Stimulated activated CD8-positive, alpha-beta memory T cell treated with anti-CD3 and anti-CD28 coated beads, Interleukin-7, amount 100 ng/mL, for 1 hour (primary cell): ENCODE data around the gene THRB.
"Not testable (repeated sequence)": the region's sequence is repeated elsewhere in the genome, so short reads cannot be mapped to it uniquely, and the experiment has no call there.

ENCODE experiments used
- DNase-seq, 2 donors: peaks; one replicate each; pipeline ENCODE4 v3.0.0-alpha.2; 2020; ENCODE audit warnings: low read depth in 2 of 2

THRB gene

DNA sequence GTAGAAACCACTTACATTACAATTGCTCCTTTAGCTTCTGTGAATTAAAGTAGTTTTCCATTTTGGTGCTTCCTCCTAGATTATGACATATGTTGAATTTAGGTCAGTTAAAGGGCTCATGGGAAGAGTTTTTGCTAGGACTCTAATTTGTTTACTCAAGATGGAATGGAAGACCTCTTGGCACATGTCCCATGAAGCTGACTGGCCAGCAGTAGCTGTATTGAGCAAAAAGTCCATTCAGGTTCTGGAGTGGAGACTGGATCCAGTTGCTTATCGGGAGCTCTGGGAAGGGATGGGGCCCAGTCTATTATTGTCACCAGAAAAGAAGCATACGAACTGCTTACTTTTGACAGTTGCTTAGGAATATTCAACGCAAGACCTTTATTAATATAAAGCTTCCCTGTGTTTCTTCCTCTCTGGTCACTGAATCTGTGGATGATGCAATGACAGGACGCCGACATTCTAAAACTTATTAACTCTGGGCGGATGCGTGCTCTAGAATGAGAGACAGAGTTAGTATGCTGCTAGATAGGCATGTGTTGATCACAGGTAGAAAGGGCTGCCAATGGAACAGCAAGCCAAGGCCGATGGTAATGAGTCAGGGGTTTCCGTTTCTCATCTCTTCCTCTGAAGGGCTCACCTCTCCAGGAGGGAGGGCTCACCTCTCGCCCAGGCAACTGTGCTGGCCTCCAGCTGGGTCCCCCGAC lies 393.8 kb downstream of the THRB start:
- no peak for DNase-seq

DNA sequence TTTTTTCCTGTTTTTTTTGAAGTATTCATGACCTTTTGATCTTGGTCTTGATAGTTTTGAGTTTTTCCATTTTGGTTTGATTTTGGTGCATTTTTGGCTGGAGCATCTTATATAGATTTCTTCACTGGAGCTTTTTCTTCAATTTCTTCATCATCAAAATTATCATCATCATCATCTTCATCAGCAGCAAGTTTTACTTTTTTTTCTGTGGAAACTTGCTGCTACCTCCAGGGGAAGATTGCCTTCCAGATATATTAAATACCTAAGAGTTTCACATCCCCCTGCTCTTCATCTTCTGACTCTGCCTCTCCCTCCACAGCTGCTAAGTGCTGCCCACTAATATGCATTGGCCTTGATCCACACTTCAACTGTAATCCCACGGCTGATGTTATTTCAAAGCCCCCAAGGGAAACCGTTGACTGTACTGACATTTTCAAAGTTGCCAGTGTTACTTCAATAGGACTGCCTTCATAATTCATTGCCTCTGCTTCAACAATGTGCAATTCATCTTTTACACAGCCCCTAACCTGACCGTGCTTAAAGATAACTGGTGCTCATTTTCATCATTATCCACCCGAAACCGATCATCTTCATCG lies 397.9 kb downstream of the THRB start:
- no peak for DNase-seq

DNA sequence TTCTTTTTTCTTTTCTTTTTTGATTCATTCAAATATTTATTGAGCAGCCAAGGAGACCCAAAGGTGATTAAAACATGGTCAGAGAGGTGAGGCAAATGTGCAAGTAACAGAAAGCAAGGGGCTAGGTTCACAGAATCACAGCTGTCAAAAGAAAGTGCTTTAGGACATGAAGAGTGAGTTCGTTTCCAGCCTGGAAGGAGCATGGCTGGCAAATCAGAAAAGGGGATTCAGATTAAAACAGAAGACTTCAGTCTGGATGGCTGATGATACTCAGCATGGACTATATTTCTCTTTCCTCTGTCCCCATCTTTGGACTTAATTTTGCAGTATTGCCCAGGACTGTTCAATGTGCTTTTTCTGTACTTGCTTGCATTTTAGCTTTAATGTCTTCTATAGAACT lies 398.4 kb downstream of the THRB start:
- no peak for DNase-seq

DNA sequence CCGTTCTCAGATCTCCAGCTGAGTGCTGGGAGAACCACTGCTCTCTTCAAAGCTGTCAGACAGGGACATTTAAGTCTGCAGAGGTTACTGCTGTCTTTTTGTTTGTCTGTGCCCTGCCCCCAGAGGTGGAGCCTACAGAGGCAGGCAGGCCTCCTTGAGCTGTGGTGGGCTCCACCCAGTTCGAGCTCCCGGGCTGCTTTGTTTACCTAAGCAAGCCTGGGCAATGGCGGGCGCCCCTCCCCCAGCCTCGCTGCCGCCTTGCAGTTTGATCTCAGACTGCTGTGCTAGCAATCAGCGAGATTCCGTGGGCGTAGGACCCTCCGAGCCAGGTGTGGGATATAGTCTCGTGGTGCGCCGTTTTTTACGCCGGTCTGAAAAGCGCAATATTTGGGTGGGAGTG lies 399.8 kb downstream of the THRB start:
- DNase-seq, result not testable (repeated sequence)

DNA sequence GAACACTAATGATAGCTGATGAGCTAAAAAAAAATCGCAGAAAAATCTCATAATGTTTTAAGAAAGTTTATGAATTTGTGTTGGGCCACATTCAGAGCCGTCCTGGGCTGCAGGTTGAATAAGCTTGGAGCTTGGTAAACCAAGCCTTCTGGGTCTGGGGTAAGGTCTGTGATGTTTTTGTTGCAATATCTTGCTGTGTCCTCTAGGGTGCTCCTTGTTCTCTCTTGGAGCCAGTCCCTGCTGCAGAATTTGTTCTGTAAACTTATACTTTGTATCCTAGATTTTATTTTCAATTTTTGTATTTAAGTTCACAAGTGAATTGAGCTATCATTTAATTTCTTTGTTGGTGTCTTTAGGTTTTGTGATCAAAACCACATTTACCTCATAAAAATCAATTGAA lies 405.9 kb downstream of the THRB start:
- no peak for DNase-seq

DNA sequence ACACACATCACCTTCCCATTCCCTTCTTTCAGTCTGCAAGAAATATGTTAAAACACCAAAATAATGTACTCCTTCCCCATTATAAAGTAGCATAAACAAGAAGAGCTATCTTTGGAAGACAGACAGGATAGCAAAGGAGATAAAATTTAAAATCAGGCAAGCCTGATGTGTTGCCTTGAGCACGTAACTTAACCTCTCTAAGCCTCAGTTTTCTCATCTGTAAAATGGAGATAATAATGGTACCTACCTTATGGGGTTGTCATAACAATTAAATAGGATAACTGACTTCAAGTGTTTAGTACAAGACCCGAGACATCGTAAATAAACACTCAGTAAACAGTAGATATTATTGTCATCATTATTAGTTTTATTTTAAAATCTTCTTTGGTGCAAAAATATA lies 407.2 kb downstream of the THRB start:
- no peak for DNase-seq

DNA sequence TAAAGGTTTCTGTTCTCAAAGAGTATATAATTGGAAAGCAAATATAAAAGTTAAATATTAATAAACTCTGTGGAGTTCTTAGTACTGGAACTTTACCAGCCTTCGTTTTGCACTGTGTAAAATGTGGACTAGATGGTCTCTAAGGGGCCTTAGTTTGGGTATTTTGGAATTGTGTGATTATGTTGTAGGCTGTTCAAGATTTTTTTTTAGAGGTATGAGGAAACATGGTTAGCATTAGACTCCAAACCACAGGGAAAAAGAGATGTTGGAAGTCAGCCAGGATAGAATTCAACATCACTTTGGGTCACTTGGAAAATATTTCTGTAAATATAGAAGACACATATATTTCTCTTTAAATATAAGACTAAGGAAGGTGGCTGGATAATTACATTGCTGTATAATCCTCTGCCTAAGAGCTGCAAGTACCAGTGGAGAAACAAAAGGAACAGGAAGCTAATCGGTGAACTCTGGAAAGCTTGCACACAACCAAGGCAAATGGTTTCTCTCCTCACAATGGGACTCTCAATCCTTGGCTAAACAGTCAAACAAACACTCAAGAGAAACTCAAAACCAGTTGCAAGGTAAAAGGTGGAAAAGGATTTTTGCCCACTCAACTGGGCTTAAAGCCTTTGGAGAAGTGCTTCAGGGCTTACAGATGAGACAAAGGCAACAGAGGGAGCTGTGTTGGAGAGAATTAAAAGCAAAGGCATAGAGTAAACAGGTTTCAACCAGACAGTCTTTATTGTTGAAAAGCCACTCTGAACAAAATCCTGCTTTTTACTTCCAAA lies 407.8 kb downstream of the THRB start:
- no peak for DNase-seq

DNA sequence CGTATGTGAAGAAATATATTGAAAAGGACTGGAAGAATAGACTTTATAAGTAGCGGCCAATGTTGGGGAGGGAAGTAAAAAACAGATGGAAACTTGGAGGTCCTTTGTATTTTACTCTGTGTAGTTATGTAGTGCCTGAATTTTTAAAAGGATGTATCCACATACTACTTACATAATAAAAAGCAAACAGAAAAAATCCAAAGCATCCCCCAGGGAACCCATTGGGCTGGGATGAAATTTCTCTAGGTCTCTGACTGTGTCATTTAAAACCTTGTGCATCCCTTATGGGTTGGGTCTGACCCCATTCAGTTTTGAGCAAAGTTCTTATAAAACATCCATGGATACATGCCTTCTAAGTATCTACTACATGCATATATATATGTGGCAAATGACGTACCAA lies 408.4 kb downstream of the THRB start:
- no peak for DNase-seq

DNA sequence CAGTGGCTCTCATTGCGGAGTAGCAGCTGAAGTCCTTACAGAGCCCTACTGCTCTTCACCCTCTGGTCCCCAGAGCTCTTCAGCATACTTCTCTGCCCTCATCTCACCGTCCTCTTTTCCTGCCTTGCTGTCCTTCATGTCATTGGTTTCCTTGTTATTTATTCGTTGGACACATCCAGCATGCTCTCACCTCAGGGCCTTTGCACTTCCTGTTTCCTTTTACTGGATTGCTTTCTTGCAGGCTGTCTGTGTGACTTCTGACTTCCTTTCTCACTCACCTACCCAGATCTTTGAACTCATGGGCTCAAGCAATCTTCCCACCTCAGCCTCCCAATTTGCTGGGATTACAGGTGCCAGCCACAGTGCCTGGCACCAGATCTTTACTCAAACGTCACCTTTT lies 422.5 kb downstream of the THRB start:
- no peak for DNase-seq

DNA sequence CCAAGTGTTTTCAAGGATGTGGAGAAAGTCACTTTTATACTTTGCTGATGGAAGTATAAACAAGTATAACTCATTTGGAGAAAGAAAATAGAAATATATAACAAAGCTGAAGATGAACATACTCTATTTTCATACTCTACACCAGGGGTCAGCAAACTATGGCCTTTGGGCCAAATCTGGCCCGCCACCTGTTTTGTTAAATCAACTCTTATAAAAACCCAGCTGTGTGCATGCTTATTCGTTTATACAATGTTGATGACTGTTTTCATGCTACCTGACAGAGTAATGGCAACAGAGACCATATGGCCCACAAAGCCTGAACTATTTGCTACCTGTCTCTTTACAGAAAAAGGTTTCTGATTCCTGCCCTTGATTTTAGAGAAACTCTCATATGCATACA lies 425.6 kb downstream of the THRB start:
- DNase-seq, result no peak

DNA sequence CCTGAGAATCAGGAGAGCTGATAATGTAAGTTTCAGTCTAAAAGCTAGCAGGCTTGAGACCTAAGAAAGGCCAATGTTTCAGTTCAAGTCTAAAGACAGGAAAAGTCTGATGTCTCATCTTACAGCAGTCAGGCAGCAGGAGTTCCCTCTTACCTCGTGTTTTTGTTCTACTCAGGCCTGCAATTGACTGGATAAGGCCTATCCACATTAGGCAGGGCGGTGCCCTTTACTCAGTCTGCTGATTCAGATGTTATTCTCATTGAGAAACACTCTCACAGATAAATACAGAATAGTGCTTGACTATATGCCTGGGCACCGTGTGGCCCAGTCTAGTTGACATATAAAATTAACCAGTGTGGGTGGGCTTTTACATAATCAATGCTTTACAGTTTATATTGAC lies 427.2 kb downstream of the THRB start:
- DNase-seq, result no peak
